HG02885 (cell line): Measurements from ENCODE around the gene TPCN2.

ENCODE experiments used
- ATAC-seq: cut with Tn5 transposase; IDR thresholded peaks from one replicate; pipeline ENCODE4 v1.9.1; 2021; ENCODE audit warnings: mild to moderate bottlenecking; ENCODE audit not compliant: unreplicated experiment, poor library complexity

Gene TPCN2

DNA sequence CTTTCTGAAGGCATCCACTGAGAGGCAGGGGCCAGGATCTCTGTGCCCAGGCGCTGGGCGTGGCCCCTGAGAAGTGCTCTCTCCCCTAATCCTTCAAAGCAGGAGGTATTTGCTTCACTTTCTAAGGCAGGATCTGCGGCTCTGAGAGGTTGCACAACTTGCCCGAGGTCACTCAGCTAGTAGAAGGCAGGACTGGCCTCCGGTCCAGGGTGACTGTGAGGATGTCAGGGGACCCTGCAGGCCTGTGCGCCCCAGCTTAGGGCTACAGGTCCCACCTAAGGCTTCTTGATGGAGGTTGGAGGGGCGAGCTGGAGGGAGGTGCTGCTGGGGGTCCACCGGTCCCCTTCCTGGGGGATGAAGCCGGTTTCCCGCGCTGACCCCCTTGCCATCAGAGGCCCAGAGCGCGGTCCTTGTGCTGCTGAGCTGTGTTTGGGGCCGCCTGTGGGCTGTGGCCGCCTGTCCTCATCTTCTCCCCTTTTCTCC lies 108.0 kb downstream of the TPCN2 start:
- ATAC-seq: no peak

DNA sequence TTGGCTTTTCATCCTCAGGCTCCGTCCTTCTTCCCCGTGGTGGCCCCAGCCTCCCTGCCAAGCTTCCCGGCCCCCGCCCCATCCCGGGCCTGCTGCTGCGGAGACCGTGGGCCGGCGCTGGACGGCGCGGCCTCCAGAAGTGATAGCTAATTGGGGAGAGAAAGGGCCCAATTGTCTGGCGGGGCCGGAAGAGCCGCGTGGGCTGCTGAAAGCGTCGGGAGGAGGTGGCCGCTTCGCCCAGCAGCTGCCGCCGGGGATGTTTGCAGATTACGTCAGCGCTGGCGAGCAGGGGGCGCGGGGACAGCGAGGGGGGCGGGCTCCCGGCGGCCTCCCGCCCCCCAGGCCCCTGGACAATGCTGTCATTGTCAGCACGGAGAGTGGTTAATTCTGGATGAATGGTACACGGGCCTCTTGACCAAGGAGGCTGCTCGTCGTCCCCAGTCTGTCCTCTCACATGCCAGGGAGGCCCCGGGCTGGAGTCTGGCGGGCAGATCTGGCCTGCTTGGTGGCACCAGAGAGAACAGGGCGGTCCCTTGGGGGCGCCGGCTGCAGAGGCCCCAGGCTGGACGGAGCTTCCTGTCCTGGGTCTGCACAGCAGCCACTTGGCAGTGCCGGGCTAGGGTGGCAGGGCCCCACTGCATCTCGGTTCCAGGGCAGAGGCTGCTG lies 108.6 kb downstream of the TPCN2 start:
- no peak for ATAC-seq

DNA sequence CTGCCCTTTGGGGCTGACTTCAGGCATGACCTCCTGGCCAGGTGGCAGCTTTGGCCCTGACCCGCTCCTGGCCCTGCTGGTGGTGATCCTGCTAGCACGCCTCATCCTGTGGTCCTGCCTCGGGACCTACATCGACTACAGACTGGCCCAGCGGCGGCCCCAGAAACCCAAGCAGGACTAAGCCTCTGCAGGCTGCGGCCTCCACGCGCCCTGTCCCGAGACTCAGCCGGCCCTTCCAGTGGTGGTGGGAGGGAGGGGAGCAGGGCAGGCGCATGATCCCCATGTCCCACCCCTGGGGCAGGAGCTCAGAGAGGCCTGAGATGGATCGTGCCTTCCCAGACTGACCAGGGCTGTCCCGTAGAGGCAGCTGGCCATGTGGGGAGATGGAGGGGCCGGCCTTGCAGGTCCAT lies 109.1 kb downstream of the TPCN2 start:
- no peak for ATAC-seq

DNA sequence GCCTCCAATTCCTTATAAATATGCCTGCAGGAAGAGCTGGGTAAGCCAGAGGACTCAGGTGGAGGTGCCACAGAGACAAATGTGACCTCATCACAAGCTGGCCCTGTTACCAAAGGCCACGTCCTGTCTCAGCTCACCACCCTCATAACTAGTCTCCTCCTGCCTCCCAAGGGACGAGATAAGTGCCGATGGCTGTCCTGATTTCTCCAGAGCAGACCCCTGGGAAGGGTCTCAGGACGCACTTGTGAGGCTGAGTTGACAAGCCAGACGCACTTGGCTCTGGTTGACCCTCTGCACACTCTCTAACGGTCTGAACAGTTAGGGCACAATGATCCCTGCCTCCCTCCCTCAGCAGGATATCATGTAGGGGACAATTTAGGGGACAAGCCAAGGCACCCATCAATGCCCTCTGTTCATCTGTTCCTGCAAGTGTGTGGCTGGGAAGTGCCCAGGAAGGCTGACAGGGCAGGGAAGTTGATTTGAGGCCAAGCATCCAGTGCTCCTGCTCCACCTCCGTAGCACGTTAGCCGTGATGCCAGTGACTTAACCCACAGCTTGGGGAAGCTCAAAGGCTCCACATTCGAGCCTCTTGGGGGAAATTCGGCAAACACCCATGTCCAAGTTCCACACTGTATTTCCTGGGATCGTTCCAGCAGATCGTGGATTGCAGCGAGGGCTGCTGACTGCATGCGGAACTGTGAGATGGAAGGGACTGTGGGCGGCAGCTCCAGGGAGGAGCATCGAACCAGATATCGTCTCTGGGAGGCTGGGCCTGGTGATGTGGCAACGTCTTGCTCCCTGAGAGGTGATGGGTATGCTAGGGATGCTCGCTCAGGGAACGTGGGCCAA lies 109.8 kb downstream of the TPCN2 start:
- ATAC-seq: no peak

DNA sequence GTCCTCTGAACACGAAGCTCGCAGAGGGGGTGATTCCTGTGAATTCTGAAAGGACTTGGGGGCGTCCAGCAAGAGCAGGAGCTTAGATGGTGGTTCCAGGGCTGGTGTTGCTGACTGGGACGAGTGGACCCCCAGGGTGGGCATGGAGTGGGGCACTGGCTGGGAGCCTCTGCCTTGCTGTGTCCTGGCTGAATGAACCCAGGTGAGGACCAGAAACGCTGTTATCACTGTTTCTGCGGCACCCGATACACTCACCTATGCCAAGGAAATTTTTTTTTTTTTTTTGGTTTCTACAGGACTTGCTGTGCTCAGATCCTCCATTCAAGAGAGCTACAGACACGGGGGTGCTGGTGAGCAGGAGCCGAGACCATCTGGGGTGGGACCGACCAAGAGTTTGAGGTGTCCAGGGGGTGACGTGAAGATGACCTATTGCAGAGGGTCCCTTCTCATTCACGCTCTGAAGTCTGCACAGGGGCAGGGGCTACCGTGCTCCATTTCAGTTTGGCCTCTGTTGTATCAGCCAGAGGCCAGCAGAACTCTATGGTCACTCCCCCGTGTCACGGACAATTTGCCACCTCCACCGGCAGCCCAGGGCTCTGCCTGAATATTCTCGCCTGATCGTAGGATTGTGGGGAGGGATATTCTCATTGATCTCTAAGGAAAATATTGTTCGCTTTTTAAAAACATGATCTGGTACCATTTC lies 110.6 kb downstream of the TPCN2 start:
- no peak for ATAC-seq

DNA sequence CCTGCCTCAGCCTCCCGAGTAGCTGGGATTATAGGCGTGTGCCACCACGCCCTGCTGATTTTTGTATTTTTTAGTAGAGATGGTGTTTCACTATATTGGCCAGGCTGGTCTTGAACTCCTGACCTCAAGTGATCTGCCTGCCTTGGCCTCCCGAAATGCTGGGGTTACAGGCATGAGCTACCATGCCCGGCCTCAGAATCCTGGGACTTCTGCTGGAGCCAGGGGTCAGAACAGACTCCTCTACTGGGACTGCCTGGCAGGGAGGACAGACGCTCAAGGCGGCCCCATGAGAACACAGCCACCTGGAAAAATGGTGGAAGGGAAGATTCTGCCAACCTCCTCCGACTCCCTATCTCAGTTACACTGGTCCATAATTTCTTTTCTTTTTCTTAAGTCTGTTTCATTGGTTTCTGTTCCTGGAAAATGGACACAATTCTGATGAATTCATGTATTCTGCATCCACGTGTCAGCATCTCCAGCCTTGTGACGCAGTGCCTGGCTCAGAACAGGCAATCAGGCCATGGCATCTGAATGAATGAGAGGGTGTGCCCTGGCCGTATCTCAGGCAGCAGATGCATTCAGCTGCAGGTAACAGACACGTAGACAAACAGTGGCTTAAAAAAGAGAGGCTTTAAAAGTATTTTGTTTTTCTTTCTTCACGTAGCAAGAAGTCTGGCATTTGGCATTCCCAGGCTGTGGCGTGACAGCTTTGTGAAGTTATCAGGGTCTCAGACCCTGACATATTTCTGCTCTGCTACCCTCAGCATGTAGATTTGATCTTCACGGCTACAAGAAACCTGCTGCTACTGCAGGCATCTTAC lies 111.8 kb downstream of the TPCN2 start:
- no peak for ATAC-seq

DNA sequence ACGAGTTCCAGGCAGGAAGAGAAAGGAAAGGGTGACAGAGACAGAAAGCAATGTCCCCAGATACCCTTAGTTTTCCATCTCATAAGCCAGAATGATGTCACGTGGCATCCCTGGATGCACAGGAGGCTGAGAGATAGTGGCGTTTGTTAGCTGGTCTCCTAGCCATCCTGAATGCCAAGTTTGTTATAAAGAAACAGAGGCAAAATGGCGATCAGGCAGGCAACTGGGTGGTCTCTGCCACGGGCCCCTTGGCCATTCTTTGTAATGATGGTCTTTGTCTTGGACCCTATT lies 112.3 kb downstream of the TPCN2 start:
- no peak for ATAC-seq

DNA sequence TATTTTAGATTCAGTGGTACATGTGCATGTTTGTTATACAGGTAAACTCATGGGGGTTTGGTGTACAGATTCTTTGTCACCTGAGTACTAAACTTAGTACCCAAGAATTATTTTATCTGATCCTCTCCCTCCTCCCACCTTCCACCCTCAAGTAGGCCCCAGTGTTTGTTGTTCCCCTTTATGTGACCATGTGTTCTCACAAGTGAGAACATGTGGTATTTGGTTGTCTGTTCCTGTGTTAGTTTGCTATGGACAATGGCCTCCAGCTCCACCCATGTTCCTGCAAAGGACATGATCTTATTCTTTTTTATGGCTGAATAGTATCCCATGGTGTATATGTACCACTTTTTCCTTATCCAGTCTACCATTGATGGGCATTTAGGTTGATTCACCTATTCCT lies 113.8 kb downstream of the TPCN2 start:
- no peak for ATAC-seq

DNA sequence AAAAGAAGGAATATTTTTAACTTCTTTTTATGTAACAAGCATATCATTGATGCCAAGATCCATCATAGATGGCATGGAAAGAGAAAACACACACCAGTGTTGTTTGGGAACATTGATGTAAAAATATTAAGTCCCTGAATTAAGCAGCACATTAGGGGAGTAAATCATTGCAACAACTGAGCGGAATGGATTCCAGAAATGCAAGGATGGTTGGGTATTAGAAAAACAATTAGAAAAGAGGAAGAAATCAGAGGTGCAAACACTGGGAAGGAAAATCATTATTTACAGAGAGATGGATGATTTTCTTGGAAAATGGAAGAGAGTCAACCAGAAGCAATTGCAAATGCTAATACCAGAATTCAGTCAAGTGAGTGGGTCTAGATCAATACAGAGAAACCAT lies 115.1 kb downstream of the TPCN2 start:
- ATAC-seq: no peak

DNA sequence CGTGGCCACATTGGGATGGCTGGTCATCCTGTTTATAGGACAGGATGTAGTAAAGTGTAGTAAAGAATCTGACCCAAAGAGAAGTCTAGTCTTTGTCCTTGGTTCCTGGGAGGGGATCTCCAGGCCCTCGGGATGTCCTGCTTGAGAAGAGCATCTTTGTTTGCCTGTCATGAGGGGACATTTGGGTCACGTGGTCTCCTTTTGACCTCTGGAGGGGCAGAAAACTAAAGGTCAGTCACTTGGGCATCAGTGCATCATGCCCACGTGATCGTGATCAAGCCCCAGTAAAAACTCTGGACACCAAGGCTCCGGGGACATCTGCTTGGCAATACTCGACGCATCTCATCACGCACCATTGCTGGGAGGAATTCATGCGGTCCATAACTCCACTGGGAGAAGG lies 116.1 kb downstream of the TPCN2 start:
- ATAC-seq: no peak

DNA sequence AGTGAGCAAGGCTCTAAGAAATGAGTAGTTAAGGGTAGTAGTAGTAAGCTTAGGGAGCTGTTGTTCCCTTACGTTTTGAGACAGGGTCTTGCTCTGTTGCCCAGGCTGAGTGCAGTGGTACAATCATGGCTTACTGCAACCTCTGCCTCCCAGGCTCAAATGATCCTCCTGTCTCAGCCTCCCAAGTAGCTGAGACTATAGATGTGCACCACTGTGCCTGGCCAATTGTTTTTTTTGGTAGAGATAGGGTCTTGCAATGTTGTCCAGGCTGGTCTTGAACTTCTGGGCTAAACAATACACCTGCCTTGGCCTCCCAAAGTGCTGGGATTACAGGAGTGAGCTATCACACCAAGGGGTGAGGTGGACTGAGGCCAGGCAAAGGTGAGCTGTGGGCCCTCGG lies 117.0 kb downstream of the TPCN2 start:
- ATAC-seq: no peak

DNA sequence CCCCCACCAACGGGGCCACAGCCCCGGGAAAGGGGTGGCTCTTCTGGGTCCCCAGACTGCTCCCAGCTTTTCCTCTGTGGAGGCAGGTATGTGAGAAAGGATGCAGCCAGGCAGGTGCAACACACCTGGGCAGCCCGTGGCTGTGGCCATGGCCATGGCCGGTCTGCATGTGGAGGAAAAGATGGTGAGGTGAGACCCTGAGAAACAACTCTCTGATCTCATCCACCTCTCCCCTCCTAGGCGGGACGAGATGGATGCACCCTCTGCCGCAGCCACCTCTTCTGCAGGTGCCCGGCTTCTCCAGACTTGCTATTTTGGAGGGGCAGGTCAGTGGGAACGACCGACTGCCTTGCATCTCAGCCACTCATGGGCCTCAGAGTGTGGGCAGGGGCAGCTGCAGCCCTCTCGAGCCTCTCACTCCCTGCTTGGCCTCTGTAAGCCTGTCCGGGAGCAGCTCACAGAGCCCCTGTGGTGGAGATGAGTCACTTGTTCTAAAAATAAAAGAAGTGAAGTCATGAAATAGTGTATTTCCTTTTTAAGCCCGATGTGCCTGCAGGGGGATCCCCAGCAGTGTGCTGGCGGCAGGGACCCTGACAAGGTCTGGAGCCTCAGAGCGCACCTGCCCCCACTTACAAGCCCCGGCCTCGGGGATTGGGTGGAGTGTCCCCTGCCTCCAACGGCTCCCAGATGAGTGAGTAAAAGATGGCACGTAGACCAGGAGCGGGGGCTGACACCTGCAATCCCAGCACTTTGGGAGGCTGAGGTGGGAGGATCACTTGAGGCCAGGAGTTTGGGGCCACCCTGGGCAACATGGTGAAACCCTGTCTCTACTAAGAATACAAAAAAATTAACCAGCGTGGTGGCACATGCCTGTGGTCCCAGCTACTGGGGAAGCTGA lies 117.7 kb downstream of the TPCN2 start:
- ATAC-seq: peak; percentile 94

DNA sequence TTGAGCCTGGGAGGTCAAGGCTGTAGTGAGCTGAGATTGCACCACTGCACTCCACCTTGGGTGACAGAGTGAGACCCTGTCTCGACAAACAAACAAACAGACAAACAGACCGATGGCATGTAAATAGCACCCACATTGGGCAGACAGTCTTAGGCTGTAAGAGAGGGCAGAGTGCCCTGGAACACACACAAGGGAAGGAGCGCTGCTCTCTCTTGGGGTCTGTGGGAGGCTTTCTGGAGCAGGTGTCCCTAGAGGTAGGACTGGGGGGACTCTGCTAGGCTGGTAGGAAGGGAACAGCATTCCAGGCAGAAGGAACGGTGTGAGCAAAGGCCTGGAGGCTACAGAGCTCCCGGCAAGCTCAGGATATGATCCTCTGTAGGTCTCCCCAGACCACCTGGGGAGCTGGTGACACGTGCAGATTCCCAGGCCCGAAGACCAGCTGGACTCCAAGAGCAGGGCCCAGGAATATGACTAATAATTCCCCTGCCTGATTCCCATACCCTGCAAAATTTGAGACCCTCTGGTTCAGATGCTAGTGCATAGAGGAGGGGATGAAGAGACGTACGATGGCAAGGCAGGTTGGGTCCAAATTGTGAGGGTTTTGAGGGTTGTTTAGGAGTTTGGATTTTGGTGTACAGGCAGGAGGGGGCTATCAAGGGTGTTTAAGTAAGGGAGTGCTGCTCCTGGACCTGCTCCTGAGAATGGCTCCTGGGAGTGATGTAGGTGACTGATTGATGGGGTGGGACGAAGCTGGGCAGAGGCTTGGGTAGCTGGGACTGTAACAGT lies 118.6 kb downstream of the TPCN2 start:
- ATAC-seq: no peak

DNA sequence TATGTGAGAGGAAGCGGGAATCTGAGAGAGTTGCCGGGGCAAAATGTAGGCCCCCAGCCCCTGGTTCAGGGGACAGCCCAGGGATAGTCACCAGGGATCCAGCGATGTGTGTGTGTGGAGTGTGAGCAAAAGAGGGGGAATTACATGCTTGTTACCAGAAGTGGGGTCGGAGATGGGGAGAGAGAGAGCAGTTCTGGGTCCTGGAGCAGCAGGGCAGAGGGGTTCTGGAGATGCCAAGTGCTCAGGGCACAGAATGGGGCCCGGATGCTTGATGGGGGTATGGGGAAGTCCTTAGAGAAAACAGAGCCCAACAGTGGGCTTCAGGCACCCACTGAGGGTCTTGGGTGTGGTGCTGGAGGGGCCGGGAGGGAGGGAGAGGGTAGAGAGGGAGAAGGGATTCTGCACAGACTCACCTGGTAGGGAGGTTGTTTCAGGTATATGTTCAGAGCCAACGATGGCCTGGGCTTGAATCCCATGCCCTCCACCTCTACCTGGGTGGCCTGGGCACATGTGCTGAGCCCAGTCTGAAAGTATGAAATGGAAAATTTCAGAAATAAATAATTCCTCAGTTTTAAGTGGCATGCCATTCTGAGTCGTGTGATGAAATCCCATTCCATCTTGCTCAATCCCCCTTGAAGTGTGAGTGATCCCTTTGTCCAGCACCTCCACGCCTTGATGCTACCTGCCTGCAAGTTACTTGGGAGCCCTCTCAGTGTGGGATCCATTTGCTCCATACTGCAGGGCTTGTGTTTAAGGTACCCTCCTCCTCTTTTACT lies 119.4 kb downstream of the TPCN2 start:
- no peak for ATAC-seq

DNA sequence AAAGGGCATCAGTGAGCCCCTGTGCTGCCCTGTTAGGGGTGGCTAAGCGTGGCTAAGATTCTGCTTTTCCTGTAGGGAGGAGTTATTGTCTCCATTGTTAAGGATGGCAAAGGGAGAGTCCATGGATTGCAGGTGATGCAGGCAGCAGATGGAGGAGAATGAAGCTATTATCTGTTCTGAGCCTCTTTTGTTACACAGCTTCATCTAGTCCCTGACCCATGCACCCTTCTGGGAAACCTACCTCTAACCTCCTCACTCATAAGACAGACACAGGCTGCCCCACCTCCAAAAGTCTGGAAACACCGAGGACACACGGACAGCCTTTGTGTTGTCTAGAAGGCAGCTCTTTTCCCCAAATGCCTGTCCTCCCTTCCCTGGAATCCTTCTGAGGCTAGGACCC lies 120.7 kb downstream of the TPCN2 start:
- ATAC-seq: no peak

DNA sequence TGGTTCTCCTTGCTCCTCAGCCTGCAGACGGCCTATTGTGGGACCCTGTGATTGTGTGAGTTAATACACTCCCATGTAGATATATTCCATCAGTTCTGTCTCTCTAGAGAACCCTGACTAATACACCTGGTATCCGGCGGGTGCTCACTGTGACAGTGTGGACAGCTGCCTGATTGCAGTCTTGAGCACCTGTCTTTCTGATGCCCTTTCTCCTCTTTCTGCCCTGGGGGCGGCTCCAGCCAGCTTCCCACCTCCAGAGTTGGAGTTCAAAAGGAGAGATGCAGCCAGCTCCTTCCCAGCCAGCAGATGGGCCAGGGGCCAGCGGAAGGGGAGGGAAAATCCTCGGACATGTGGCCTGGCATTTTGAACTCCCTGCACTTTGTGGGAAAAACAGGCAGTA lies 122.0 kb downstream of the TPCN2 start:
- no peak for ATAC-seq

DNA sequence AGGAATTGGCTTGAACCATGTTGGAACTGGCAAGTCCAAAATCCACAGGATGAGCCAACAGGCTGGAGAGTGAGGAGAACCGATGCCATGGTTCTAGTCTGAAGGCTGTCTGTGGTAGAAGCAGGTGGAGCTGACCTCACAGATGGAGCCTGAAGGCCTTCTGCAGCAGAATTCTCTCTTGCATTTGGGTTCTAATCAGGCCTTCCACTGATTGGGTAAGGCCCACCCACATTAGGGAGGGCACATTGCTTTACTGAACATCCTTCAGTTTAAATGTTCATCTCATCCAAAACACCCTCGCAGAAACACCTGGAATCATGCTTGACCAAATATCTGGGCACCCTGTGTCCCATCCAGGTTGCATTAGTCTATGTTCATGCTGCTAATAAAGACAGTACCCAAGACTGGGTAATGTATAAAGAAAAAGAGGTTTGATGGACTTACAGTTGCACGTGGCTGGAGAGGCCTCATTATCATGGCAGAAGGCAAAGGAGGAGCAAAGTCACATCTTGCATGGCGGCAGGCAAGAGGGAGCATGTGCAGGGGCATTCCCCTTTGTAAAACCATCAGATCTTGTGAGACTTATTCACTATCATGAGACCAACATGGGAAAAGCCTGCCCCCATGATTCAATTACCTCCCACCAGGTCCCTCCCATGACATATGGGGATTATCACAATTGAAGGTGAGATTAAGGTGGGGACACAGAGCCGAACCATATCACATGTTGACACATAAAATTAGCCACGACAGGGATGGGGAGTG lies 122.9 kb downstream of the TPCN2 start:
- no peak for ATAC-seq
